Activated T-helper 2 cell treated with anti-CD3 and anti-CD28 coated beads, Interferon-gamma antibody, Interleukin-2, Interleukin-4, amounts not matched to agents 10 μg/mL and 5 μg/mL and 100 μg/mL, durations not matched to agents 14 hours and 24 hours and 36 hours (primary cell): Measurements from ENCODE around the gene MOV10L1. TPM values are rescaled to one million over a fixed set of nuclear protein-coding genes. Genes with fewer than 3 reads are reported as not detected.
"Not testable (repeated sequence)": the region's sequence is repeated elsewhere in the genome, so short reads cannot be mapped to it uniquely, and the experiment has no call there.

Experiments
- DNase-seq: peaks from one replicate; pipeline ENCODE4 v3.0.0; 2021; ENCODE audit warnings: low spot score
- H3K27ac Mint-ChIP-seq: one replicate; pipeline ENCODE4 v1.8.0; 2021; ENCODE audit warnings: mixed read lengths
- H3K27me3 Mint-ChIP-seq: one replicate; pipeline ENCODE4 v1.8.0; 2021; ENCODE audit warnings: low read depth, mixed read lengths
- H3K36me3 Mint-ChIP-seq: one replicate; pipeline ENCODE4 v1.8.0; 2021; ENCODE audit warnings: low read depth, mixed read lengths
- H3K4me1 Mint-ChIP-seq: one replicate; pipeline ENCODE4 v1.8.0; 2021; ENCODE audit warnings: low read depth, mixed read lengths
- H3K4me3 Mint-ChIP-seq: one replicate; pipeline ENCODE4 v1.8.0; 2021; ENCODE audit warnings: low read depth, mild to moderate bottlenecking, moderate library complexity, mixed read lengths
- H3K9me3 Mint-ChIP-seq: one replicate; pipeline ENCODE4 v1.8.0; 2021; ENCODE audit warnings: mixed read lengths
- intact Hi-C: fragments of 100-400 bp; cut with micrococcal nuclease; formaldehyde crosslinking; loops from one replicate; pipeline ENCODE4 v1.15.1; 2023
- total RNA-seq: library from RNA; stranded (reverse); gene quantifications from 2 replicates; pipeline ENCODE4 v1.2.3, GENCODE V29; 2022

Gene MOV10L1
- total RNA-seq, 1 donor from 2014 or later = 0.07 TPM

- Mint-ChIP-seq H3K27ac (no peak overlapping the region), H3K36me3 (peaks cover 21% of the 10 kb centered on the region), H3K4me1 (peaks cover 8% of the 10 kb centered on the region), H3K4me3 (no peak overlapping the region), H3K9me3 (no peaks in the 10 kb centered on the region), H3K27me3 (no peaks in the 10 kb centered on the region)
- intact Hi-C loops = no loop called here
- no peak for DNase-seq
Observed at GRCh38 chr22:50198624-50199017, 108.8 kb downstream of the MOV10L1 start.

DNA sequence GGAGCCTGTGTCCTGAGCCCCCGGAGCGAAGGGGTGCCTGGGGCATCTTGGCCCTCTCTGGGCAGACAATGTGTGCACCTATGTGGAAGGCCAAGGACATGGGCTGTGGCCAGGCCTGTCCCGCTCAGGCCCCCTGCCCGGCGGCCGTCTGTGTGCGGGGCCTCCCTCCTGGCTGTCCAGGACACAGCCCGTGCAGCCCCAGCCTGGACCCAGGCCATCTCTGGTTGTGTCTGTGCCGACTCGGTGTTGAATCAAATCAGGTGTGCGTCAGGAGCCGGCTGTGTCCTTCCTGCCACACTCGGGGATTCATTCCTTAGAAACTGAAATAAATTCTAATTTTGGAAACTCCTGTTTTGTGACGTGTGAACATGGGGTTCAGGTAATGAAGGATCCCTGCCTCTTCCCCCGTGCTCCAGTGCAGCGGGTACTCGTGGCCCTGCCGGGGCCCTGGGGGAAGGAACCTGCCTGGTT lies 109.5 kb downstream of the MOV10L1 start:
- Mint-ChIP-seq H3K27ac (peak overlapping the region; percentile 38), H3K4me3 (peak overlapping the region; percentile 57), H3K36me3 (peaks cover 27% of the 10 kb centered on the region), H3K27me3 (no peaks in the 10 kb centered on the region), H3K9me3 (no peaks in the 10 kb centered on the region), H3K4me1 (peaks cover 9% of the 10 kb centered on the region)
- no peak for DNase-seq
- intact Hi-C loops = no loop called here

DNA sequence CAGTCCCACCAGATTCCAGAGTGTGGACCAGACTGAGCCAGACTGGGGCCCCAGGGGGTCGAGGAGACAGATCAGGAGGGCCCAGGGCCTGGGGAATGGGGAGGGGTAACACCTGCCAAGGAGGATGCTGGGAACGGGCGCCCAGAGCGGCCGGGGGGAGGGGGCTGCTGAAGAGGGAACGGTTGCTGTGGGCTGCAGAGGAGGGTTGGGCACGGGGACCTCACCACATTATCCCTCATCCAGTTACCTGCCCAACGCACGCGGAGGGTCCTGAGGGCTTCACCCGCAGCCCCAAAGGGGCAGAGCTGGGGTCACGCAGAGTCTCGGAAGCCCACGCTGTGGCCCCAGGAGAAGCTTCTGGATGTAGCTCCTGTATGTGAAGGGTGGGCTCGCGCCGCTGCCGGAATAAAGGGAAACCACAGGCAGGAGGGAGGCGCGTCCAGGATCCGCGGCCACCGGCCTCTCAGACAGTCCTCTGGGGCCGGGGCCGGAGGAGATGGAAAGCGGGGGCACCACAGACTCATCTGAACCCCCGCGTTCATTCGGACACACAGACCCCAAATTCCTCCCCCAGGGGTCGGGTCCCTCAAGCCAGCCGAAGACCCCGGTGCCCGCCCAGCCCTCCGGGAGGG lies 110.1 kb downstream of the MOV10L1 start:
- no peak for DNase-seq
- Mint-ChIP-seq H3K9me3 (no peaks in the 10 kb centered on the region), H3K36me3 (peaks cover 30% of the 10 kb centered on the region), H3K4me3 (peak overlapping the region; percentile 57), H3K27me3 (no peaks in the 10 kb centered on the region), H3K27ac (peak overlapping the region; percentile 38), H3K4me1 (peaks cover 9% of the 10 kb centered on the region)
- intact Hi-C loops = loop anchor here (1.0 to 2.0 kb wide), 3 partner anchors 9 to 229 kb away; partner anchors contain the start of gene TRABD

DNA sequence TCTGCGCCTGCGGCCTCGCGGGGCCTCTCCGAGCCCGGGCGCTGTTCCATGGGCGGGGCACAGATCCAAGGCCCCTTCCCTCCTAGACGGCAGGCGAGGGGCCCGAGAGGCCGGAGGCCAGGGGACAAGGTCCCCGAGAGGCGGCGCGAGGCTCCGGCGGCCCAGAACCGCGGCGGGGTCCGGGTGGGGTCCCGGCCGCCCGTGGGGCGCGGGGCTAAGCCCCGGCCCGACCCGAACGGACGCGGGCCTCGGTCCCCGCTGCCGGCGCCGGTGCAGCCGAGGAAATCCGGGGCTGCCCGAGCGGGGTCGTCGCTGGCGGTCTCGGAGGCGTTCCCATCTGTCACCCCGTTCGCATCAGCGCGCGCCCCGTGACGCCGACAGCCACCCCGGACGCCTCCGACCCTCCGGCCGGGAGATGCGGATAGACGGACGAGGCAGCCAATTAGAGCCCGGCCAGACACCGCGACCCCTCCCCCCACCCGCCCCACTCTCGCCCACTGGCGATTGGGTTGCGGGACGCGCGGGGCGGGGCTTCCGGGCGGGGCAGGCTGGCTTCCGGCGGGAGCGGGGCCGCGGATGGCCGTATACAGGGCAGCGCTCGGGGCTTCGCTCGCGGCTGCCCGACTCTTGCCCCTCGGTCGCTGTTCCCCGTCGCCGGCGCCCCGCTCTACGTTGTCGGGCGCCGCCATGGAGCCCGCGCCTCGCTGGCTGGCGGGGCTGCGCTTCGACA lies 110.8 kb downstream of the MOV10L1 start, which contains the start of gene SELENOO:
SELENOO (plus strand) TSS at position 551 of the 730 bp plus-strand sequence; CDS start at position 577, 26 bp downstream.
- intact Hi-C loops = loop anchor here (1.0 to 2.0 kb wide), 3 partner anchors 9 to 230 kb away; partner anchors contain the start of gene TRABD

GRCh38 chr22:50201191-50202129 lies 111.7 kb downstream of the MOV10L1 start:
- intact Hi-C loops = loop anchor here (2.0 kb wide), 2 partner anchors 17 to 231 kb away; partner anchors contain the start of gene TRABD
- H3K4me3 Mint-ChIP-seq = peak overlapping the region; percentile 83
- peaks cover 40% of the 10 kb centered on the region for H3K36me3 Mint-ChIP-seq
- peak overlapping the region; percentile 60 for H3K27ac Mint-ChIP-seq
- no peaks in the 10 kb centered on the region for H3K9me3 Mint-ChIP-seq
- no peak for DNase-seq
- peaks cover 9% of the 10 kb centered on the region for H3K4me1 Mint-ChIP-seq
- no peaks in the 10 kb centered on the region for H3K27me3 Mint-ChIP-seq

More for the DNA sequence above, 110.8 kb downstream of the MOV10L1 start, which contains the start of gene SELENOO:
- Mint-ChIP-seq H3K4me1 (peaks cover 9% of the 10 kb centered on the region), H3K27ac (peak within 1 kb of the TSS; percentile 60), H3K36me3 (peaks cover 35% of the 10 kb centered on the region), H3K4me3 (peak within 1 kb of the TSS; percentile 83), H3K27me3 (no peaks in the 10 kb centered on the region), H3K9me3 (no peaks in the 10 kb centered on the region)
- DNase-seq = peak; percentile 88

GRCh38 chr22:50202130-50202666 lies 112.4 kb downstream of the MOV10L1 start:
- H3K9me3 Mint-ChIP-seq = no peaks in the 10 kb centered on the region
- no peak for DNase-seq
- intact Hi-C loops = no loop called here
- H3K4me1 Mint-ChIP-seq = peaks cover 9% of the 10 kb centered on the region
- H3K4me3 Mint-ChIP-seq = peak overlapping the region; percentile 83
- H3K36me3 Mint-ChIP-seq = peaks cover 35% of the 10 kb centered on the region
- H3K27me3 Mint-ChIP-seq = no peaks in the 10 kb centered on the region
- H3K27ac Mint-ChIP-seq = peak overlapping the region; percentile 60

DNA sequence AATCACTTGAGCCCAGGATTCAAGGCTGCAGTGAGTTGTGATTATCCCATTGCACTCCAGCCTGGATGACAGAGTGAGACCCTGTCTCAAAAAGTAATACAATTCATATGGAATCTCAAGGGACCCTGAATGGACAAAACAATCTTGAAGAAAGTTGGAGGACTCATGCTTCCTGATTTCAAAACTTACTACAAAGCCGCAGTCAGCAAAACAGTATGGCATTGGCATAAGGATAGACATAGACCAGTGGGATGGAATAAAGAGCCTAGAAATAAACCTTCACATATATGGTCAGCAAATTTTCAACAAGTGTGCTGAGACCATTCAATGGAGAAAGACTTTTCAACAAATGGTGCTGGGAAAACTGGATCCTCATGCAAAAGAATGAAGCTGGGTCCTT lies 113.5 kb downstream of the MOV10L1 start:
- H3K27ac Mint-ChIP-seq = no peak overlapping the region
- intact Hi-C loops = no loop called here
- H3K36me3 Mint-ChIP-seq = peaks cover 32% of the 10 kb centered on the region
- H3K4me1 Mint-ChIP-seq = peaks cover 9% of the 10 kb centered on the region
- H3K27me3 Mint-ChIP-seq = no peaks in the 10 kb centered on the region
- DNase-seq = no peak
- no peaks in the 10 kb centered on the region for H3K9me3 Mint-ChIP-seq
- H3K4me3 Mint-ChIP-seq = no peak overlapping the region

DNA sequence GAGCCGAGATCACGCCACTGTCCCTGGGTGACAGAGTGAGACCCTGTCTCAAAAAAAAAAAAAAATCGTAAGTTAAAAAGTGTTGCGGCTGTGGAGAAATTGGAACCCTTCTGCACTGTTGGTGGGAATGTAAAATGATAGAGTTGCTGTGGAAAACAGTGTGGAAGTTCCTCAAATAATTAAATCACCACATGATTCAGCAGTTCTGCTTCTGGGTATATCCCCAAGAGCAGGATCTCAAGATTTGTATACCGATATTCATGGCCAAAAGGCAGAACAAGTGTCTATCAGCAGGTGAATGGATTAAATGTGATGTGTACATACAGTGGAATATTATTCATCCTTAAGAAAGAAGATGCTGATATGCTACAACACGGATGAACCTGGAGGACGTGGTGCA lies 114.8 kb downstream of the MOV10L1 start:
- DNase-seq = no peak
- H3K27me3 Mint-ChIP-seq = no peaks in the 10 kb centered on the region
- no peak overlapping the region for H3K4me3 Mint-ChIP-seq
- no peak overlapping the region for H3K27ac Mint-ChIP-seq
- intact Hi-C loops = no loop called here
- peaks cover 28% of the 10 kb centered on the region for H3K36me3 Mint-ChIP-seq
- no peaks in the 10 kb centered on the region for H3K9me3 Mint-ChIP-seq
- peaks cover 9% of the 10 kb centered on the region for H3K4me1 Mint-ChIP-seq

GRCh38 chr22:50204998-50205397 lies 115.2 kb downstream of the MOV10L1 start:
- DNase-seq, H3K4me3 Mint-ChIP-seq, H3K9me3 Mint-ChIP-seq, H3K27ac Mint-ChIP-seq, H3K27me3 Mint-ChIP-seq, H3K4me1 Mint-ChIP-seq, intact Hi-C loops: not testable (repeated sequence)
- peaks cover 32% of the 10 kb centered on the region for H3K36me3 Mint-ChIP-seq

- peaks cover 34% of the 10 kb centered on the region for H3K36me3 Mint-ChIP-seq
- DNase-seq = no peak
- intact Hi-C loops = no loop called here
- H3K4me1 Mint-ChIP-seq = peaks cover 9% of the 10 kb centered on the region
- no peak overlapping the region for H3K4me3 Mint-ChIP-seq
- H3K27ac Mint-ChIP-seq = no peak overlapping the region
- H3K9me3 Mint-ChIP-seq = no peaks in the 10 kb centered on the region
- H3K27me3 Mint-ChIP-seq = no peaks in the 10 kb centered on the region
Observed at GRCh38 chr22:50205781-50206569, 116.2 kb downstream of the MOV10L1 start.

DNA sequence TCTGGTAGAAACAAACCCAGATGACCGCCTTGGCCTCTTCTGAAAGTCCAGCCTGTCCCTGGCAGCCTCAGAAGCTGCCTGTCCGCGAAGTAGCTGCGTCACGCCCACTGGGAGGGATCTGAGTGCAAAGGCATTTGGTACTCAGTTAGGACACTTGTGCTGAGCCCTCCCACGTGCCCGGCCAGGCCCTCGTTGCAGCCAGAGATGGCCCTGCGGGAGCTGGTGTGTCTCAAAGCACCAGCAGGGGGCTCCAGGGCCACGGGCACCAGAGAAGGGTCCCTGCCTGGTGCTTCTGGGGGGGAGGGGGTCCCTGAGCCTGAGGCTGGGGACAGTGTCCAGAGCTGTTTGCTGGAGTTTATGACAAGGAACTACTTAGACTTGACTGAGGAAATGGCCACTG lies 116.8 kb downstream of the MOV10L1 start:
- Mint-ChIP-seq H3K27ac (no peak overlapping the region), H3K4me3 (no peak overlapping the region), H3K27me3 (no peaks in the 10 kb centered on the region), H3K4me1 (peaks cover 9% of the 10 kb centered on the region), H3K9me3 (no peaks in the 10 kb centered on the region), H3K36me3 (peaks cover 38% of the 10 kb centered on the region)
- DNase-seq = no peak
- intact Hi-C loops = no loop called here
